B cell (primary cell): ENCODE data around the gene PLD4. TPM values are rescaled to one million over a fixed set of nuclear protein-coding genes. Genes with fewer than 3 reads are reported as not detected.

Experiments
- ATAC-seq: fragments of 200-7000 bp; cut with Tn5 transposase; one replicate; pipeline ENCODE4 v1.10.0; 2021; ENCODE audit warnings: low read depth, mild to moderate bottlenecking, moderate number of reproducible peaks, moderate library complexity
- CTCF ChIA-PET: fragments of 350-600 bp; sonication (Branson Sonifier 250); formaldehyde crosslinking; loops from one replicate; lab custom pipeline; 2021; ENCODE audit warnings: antibody characterized with exemption, inconsistent platforms; lab: Charles Lee
- POLR2A ChIA-PET: fragments of 350-600 bp; sonication (Branson Sonifier 250); formaldehyde crosslinking; loops from one replicate; lab custom pipeline; 2021; ENCODE audit warnings: antibody characterized with exemption; lab: Charles Lee
- DNase-seq: peaks from one replicate; pipeline ENCODE4 v3.0.0; 2013
- H2AFZ ChIP-seq: 2 replicates; pipeline ENCODE4 v1.6.1; 2012; ENCODE audit warnings: mild to moderate bottlenecking, low read depth, low read length; ENCODE audit not compliant: insufficient read depth, poor library complexity, severe bottlenecking
- H3K27ac ChIP-seq, 2 donors: 1 replicate in 1 of 2; 2 replicates in 1 of 2; pipeline ENCODE4 v1.5.1; 2012 to 2013; ENCODE audit warnings: low read length in 2 of 2, mild to moderate bottlenecking in 2 of 2, moderate library complexity in 1 of 2
- H3K27me3 ChIP-seq, 4 experiments: fragments of 200-600 bp in 1 of 4; sonication (generic) in 1 of 4; replicated peaks in 1 of 4; 1 replicate in 2 of 4; 2 replicates in 2 of 4; pipeline versions ENCODE4 v1.6.1 to v1.7.0; 2013 to 2016; ENCODE audit warnings: low read length in 3 of 4, mild to moderate bottlenecking in 2 of 4, mixed read lengths in 1 of 4, moderate library complexity in 1 of 4; ENCODE audit not compliant: insufficient read depth in 4 of 4, control insufficient read depth in 3 of 4; ENCODE audit errors: control extremely low read depth in 1 of 4
- H3K36me3 ChIP-seq, 2 experiments: replicated peaks in 1 of 2; 1 replicate in 1 of 2; 2 replicates in 1 of 2; pipeline versions ENCODE4 v1.6.1 to v1.7.1; 2013; ENCODE audit warnings: low read length in 1 of 2; ENCODE audit not compliant: insufficient read depth in 2 of 2, control insufficient read depth in 1 of 2; ENCODE audit errors: control extremely low read depth in 1 of 2, extremely low read depth in 1 of 2
- H3K4me1 ChIP-seq, 2 donors: fragments of 200-600 bp in 1 of 2; sonication (generic) in 1 of 2; 1 replicate in 1 of 2; 2 replicates in 1 of 2; pipeline versions ENCODE4 v1.5.1 to v1.6.1; 2013 to 2017; ENCODE audit warnings: low read length in 2 of 2; ENCODE audit not compliant: control insufficient read depth in 2 of 2, insufficient read depth in 2 of 2
- H3K4me2 ChIP-seq: replicated peaks from 2 replicates; pipeline ENCODE3; 2012; ENCODE audit warnings: mild to moderate bottlenecking, low read depth, low read length; ENCODE audit not compliant: poor library complexity, severe bottlenecking
- H3K4me3 ChIP-seq, 5 experiments: fragments of 200-600 bp in 1 of 5; sonication (generic) in 1 of 5; 1 replicate in 3 of 5; 2 replicates in 2 of 5; pipeline versions ENCODE4 v1.5.1 to v1.7.0; 2011 to 2016; ENCODE audit warnings: low read length in 4 of 5, mild to moderate bottlenecking in 4 of 5, low read depth in 2 of 5, control low read depth in 1 of 5, moderate library complexity in 1 of 5; ENCODE audit not compliant: insufficient read depth in 1 of 5; ENCODE audit errors: control extremely low read depth in 1 of 5, extremely low read depth in 1 of 5
- H3K79me2 ChIP-seq: fragments of 200-600 bp; sonication (generic); one replicate; pipeline ENCODE4 v1.6.0; 2016; ENCODE audit warnings: low read length; ENCODE audit not compliant: control insufficient read depth, insufficient read depth
- H3K9ac ChIP-seq: fragments of 200-600 bp; sonication (generic); 2 replicates; pipeline ENCODE4 v1.6.1; 2017; ENCODE audit warnings: mild to moderate bottlenecking, low read length, moderate library complexity
- H3K9me3 ChIP-seq, 3 donors: one replicate each; pipeline versions ENCODE4 v1.6.1 to v1.7.1; 2013; ENCODE audit warnings: low read length in 2 of 3; ENCODE audit not compliant: control insufficient read depth in 2 of 3, insufficient read depth in 1 of 3; ENCODE audit errors: control extremely low read depth in 1 of 3
- H4K20me1 ChIP-seq: 2 replicates; pipeline ENCODE4 v1.6.0; 2012; ENCODE audit warnings: mild to moderate bottlenecking, low read length; ENCODE audit not compliant: insufficient read depth, control insufficient read depth, poor library complexity, severe bottlenecking
- H3K27ac Mint-ChIP-seq: one replicate; pipeline ENCODE4 v1.8.0; 2021; ENCODE audit warnings: mixed read lengths
- H3K27me3 Mint-ChIP-seq: one replicate; pipeline ENCODE4 v1.8.0; 2021; ENCODE audit warnings: mixed read lengths
- H3K4me1 Mint-ChIP-seq: one replicate; pipeline ENCODE4 v1.8.0; 2021; ENCODE audit warnings: mixed read lengths
- H3K4me3 Mint-ChIP-seq: one replicate; pipeline ENCODE4 v1.8.0; 2021; ENCODE audit warnings: mixed read lengths
- H3K9me3 Mint-ChIP-seq: one replicate; pipeline ENCODE4 v1.8.0; 2022; ENCODE audit warnings: mixed read lengths; ENCODE audit not compliant: insufficient read depth
- EZH2 ChIP-seq: IDR thresholded peaks from 2 replicates; pipeline ENCODE4 v1.6.1; 2012; ENCODE audit warnings: borderline replicate concordance, low read depth, mild to moderate bottlenecking, moderate library complexity, low read length; ENCODE audit not compliant: insufficient read depth, poor library complexity, severe bottlenecking
- WGBS: methylation state at CpG from one replicate; pipeline ENCODE4 v1.1.5; 2013; ENCODE audit warnings: missing lambda C conversion rate; ENCODE audit not compliant: insufficient coverage; 5-methylcytosine and 5-hydroxymethylcytosine counted together
- intact Hi-C: fragments of 100-400 bp; cut with micrococcal nuclease; formaldehyde crosslinking; loops from one replicate; pipeline ENCODE4 v1.10.0; 2022
- polyA plus RNA-seq: library from polyadenylated mRNA; depleted of rRNA; stranded (reverse); fragments of >200 nt; gene quantifications from 2 replicates; pipeline ENCODE4 v1.2.3, GENCODE V29; 2012
- total RNA-seq, 2 donors: library from RNA; stranded (reverse); fragments of 120-200 nt in 1 of 2; gene quantifications; 1 replicate in 1 of 2; 2 replicates in 1 of 2; pipeline versions ENCODE4 v1.2.3 to v1.2.4, GENCODE V29; 2013 to 2022
- TF ChIP-seq, protein P1 (sequence below): fragments of 200-600 bp; IDR thresholded peaks from one replicate; pipeline ENCODE4 v1.8.0; 2022; ENCODE audit warnings: antibody characterized with exemption, mild to moderate bottlenecking

PLD4 gene
- total and polyA plus RNA-seq, 2 donors (not counting 1 experiment from before 2014, with no cell fraction given) = 49.9 to 79.7 TPM

DNA sequence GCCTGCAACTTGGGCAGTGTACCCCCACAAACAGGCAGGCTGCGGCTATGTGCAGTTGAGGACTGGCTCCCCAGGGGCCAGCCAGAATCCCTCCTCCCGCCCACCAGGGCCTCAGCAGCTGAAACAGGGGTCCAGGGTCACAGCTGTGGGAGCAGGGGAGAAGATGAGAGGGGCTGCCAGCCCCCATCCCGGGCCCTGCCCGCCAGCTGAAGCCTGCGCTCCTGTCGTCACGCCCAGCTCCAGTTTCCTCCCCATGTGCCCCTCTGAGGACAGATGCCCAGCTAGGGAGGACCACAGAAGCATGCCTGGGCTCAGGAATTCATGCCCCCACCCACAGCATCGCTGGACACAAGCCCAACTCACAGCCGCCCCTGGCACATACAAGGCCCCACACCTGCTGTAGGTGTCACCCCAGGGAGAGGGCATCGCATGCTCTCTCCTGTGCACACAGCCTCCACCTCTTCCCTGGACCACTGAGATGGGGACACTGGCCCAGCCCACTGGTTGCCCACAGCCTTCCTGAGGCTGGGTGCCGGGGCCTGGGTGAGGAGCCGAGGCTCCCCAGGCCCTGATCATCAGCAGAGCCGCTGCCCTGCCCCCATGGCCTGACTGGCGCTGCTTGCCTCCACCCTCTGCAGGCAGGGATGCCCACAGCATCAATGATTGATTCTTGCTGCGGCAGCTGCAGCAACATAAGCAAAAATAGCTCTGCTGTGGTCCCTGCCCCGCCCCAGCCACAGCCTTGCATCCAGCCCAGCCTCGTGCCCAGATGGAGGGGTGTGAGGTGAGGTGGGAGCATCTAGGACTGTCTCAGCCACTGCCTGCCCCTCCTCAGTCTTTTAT is 57.2 kb downstream of the PLD4 start:
- intact Hi-C loops = no loop called here
- ATAC-seq (no peak), DNase-seq (peak; percentile 25)
- WGBS = 89% methylated on average over 16 of the region's 17 CpGs
- CTCF ChIA-PET = interaction anchor here (0.9 kb wide), 1 partner anchor 9 kb away, joined by 3 read pairs; no protein-coding TSS in a partner anchor
- Histone ChIP-seq H3K79me2 (no peaks in the 10 kb centered on the region), H3K36me3 (no peaks in the 10 kb centered on the region), H3K4me1 (peaks cover 21 to 25% of the 10 kb centered on the region in 2 donors), H3K9me3 (peaks cover 0 to 7% (median 0%) of the 10 kb centered on the region in 3 donors), H3K4me2 (no peak overlapping the region), H3K9ac (no peak overlapping the region), H2AFZ (no peak overlapping the region), H3K27me3 (peaks cover 0 to 27% (median 15%) of the 10 kb centered on the region in 4 experiments), H3K27ac (no peak overlapping the region), H4K20me1 (peaks cover 8% of the 10 kb centered on the region), H3K4me3 (no peak overlapping the region)
- Mint-ChIP-seq H3K4me3 (no peak overlapping the region), H3K4me1 (peaks cover 10% of the 10 kb centered on the region), H3K27me3 (peaks cover 21% of the 10 kb centered on the region), H3K27ac (no peak overlapping the region), H3K9me3 (no peaks in the 10 kb centered on the region)
- POLR2A ChIA-PET = interaction anchor here (0.8 kb wide), 1 partner anchor 52 kb away, joined by 3 read pairs; no protein-coding TSS in a partner anchor
- no peak for TF ChIP-seq EZH2
- TF ChIP-seq, protein P1, sequence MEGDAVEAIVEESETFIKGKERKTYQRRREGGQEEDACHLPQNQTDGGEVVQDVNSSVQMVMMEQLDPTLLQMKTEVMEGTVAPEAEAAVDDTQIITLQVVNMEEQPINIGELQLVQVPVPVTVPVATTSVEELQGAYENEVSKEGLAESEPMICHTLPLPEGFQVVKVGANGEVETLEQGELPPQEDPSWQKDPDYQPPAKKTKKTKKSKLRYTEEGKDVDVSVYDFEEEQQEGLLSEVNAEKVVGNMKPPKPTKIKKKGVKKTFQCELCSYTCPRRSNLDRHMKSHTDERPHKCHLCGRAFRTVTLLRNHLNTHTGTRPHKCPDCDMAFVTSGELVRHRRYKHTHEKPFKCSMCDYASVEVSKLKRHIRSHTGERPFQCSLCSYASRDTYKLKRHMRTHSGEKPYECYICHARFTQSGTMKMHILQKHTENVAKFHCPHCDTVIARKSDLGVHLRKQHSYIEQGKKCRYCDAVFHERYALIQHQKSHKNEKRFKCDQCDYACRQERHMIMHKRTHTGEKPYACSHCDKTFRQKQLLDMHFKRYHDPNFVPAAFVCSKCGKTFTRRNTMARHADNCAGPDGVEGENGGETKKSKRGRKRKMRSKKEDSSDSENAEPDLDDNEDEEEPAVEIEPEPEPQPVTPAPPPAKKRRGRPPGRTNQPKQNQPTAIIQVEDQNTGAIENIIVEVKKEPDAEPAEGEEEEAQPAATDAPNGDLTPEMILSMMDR = no peak
